GM19099 (cell line): Measurements from ENCODE around the gene ATP2A1.
A peak's percentile ranks its signal among the peaks of the same experiment; 100 is the strongest.

ENCODE experiments used
- POLR2A ChIP-seq: IDR thresholded peaks from 3 replicates; pipeline ENCODE4 v1.6.1; 2011; ENCODE audit warnings: low read depth; ENCODE audit not compliant: insufficient read length; ENCODE audit errors: extremely low read depth

The ATP2A1 gene

DNA sequence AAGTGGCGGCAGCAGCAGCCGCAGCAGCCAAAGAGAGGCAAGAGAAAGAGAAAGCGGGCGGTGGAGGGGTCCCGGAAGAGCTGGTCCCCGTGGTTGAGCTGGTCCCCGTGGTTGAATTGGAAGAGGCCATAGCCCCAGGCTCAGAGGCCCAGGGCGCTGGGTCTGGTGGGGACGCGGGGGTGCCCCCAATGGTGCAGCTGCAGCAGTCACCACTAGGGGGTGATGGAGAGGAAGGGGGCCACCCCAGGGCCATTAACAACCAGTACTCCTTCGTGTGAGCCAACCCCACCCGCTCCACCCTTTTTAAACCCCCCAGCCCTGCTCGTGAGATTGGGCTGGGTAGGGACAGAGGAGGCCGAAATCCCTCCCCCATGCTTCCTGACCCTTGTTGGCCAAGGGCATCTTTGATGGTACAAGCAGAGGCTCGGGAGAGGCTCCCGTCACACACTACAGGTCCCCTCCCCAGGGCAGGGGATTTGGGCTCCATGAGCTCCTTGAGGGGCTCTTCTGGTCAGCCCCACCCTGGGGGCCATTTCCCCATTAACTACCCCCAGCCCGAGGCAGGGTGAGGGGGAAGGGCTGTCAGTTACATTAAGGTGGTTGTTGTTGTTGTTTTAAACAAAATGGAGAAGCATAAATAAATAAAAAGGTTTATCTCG, 4.6 kb upstream of the ATP2A1 start:
- no peak for TF ChIP-seq POLR2A

DNA sequence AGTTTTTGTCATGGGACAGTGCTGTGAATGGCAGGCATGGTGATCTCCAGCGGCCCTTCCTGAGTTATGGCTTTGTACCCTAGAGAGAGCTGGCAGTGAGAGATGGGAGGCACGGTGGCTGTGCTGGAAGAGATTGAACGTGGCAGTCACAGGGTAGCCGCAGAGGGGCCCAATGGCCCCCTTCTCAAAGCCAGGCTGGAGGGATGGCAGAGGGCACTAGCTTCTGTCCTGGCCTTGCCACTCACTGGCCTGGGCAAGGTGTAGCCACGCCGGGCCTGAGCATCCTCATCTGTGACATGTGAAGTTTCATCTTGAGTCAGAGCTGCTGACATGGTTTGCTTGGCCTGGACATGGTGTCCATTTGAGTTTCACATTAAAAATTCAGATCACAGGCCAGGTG, 3.9 kb upstream of the ATP2A1 start:
- TF ChIP-seq POLR2A, result no peak

DNA sequence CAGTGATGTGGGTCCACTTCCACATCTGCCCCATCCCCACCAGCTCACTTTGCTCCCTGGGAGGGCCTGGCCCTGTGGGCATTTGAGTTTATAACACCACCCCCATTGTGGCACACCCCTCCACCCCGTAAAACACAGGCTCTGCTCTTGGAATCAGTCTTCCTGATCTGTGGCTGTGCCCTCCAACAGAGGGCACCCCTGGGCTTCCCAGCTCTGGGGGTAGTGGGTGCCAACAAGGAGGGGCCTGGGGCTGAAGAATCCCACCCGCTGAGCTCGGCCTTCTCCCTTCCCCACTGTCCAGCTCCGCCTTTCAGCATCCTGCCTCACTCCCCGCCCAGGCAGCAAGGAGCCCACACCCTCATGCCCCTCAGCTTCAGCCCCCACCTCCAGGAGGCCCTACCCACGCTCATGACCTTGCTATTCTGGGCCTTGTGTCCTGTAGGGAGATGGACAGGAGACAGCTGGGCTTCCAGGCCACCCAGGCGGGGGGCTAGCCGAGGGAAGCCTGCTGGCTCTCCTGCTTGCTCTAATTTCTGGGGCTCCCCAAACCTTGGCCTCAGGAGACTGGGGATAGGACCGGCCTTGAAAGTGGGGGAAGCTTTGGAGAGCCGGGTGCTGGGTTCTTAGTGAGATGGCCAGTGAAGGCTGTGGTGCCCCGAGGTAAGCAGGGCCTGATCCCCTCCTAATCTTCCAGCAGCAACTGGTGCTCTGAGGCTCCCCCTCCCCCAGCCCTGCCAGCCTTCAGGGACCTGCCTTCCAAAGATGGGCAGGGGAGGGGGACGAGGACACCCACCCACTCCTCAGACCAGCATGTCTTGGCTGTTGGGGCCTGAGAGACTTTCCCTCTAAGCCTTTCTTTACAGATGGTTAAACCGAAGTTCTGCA, 2.9 kb upstream of the ATP2A1 start:
- TF ChIP-seq POLR2A, result no peak

GRCh38 chr16:28876019-28876659, 2.1 kb upstream of the ATP2A1 start:
- no peak for TF ChIP-seq POLR2A

- no peak for TF ChIP-seq POLR2A
Observed at GRCh38 chr16:28876973-28877654, 1.2 kb upstream of the ATP2A1 start.

- no peak for TF ChIP-seq POLR2A
Observed at GRCh38 chr16:28877655-28878000, 660 bp upstream of the ATP2A1 start.

- TF ChIP-seq POLR2A, result no peak
Observed at GRCh38 chr16:28879261-28879840, 1.1 kb downstream of the ATP2A1 start.

DNA sequence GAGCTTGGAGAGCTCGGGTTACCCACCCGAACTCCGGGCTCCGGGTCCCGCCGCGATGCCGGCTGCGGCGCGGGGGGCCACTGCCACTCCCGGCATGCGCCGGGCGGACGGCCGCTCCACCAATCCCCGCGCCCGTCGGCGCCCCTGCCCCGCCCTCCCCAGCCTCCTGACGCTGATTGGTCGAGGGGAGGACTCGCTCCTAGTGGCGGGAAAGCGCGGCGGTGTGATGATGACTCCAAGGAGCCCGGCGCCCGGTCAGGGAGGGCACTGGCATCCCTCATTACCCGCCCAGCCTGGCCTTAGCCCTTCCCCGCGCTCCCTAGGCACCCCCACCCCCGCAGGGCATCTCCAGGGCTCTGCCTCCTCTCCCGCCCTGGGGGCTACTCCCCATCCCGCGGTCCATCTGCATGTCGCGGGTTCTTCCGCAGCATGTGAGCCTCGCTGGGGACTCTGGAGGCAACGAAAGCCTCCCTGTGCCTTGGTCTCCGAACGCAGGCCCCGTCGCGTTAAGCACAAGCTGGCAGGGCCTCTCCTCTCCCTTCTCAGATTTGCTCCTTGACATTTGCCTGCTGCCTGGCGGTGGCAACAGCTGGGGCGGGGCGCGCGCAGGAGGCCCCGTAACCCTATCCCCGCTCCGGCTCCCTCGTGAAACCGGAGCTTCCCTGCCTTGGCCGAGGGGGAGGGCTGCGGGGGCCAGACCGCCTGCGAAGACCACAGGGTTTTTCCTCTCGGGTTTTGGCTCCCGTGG, 1.7 kb downstream of the ATP2A1 start:
- peak; percentile 82 for TF ChIP-seq POLR2A

DNA sequence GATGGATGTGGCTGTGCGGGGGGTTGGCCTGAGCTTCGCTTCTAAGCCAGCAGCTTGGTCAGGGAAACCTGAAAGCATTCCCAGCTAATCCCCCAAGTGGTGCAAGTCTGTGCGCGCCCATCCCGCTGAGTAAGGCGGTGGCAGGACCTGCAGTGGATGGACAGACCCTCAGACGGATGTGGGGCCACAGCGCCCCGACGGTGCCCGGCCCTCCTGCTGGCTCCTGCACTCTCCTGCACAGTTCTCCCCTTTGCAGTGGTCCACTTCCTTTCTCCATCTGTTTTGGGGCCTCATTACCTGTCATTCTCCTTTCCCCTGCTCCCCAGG, 2.3 kb downstream of the ATP2A1 start:
- no peak for TF ChIP-seq POLR2A

DNA sequence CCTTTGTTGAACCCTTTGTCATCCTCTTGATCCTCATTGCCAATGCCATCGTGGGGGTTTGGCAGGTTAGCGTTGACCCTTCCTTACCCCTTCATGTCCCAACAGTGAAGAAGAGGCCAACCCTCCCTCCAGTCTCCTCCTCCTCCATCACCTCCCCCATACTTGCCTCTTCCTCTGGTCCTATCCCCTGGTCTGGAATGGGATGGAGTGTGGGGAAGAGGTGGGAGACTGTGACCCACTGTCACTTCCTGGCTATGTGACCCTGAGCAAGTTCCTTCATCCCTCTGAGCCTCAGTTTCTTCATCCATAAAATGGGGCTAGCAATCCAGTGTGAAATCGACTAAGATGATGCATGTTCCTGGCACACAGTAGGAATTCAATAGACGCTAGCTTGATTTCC, 2.7 kb downstream of the ATP2A1 start:
- TF ChIP-seq POLR2A, result no peak

DNA sequence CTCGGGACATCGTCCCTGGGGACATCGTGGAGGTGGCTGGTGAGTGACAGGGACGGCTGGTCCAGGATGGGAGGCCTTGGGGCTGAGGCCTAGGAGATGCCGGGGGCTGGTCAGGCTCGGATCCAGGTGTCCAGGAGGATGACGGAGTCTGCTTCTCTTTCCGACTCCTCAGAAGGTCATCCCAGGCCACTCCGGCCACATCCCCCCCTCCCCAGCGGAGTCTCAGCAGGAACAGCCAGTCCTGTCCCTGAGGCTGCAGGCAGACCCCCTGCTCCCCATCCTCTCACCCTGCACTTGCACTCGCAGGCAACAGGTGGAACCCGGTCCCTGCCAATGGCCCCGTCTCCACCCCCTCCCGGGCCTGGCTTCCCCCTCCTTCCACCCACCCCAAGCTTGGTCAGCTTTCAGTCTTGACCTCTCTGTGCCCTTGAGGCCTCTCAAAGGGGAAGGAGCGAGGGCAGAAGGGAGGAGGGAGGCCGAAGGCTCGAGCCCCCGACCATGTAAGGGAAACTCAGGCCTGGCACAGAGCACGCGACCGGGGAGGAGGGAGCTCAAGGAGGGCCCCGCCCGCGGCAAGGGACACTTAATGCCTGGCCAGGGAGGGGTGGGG, 4.4 kb downstream of the ATP2A1 start:
- no peak for TF ChIP-seq POLR2A

DNA sequence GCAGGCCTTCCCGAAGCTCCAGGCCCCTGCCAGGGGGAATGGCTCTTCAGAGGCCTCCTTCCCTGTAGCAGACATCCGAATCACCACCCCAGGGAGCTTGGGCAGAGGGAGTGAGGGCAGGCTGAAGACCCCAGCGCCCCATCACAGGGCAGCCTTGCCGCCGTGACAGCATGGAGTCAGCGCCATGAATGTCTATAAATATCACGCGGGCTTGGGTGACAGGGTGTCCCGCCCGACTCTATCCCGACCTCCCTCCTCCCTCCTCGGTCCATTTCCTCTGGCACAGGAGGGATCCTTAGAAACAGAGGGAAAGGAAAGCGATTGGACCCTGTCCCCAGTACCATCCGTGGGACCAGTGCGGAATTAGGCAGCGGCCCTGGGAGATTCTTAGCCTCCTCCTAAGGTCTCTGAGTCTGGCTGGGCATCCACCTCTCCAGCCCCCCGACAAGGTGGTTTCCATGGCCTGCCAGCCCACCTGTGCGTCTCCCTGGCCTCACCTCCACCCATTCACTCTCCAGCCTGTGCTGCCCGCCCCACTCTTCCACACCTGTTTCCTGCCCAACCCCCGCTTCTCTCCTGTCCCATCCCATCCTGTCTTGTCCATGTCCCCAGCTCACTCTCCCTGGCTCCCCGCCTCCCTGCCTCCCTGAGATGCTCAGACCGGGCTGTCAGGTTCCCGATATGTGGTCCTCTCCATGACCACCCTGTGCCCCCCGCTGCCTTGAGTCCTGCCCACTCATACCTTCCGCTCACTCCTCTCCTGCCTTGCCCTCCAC, 5.1 kb downstream of the ATP2A1 start:
- TF ChIP-seq POLR2A, result no peak

- no peak for TF ChIP-seq POLR2A
Observed at GRCh38 chr16:28884045-28884444, 5.8 kb downstream of the ATP2A1 start.

GRCh38 chr16:28886945-28887344, 8.7 kb downstream of the ATP2A1 start:
- no peak for TF ChIP-seq POLR2A
